Caco-2 (cell line): ENCODE data around the gene C5orf15. TPM values are rescaled to one million over a fixed set of nuclear protein-coding genes. Genes with fewer than 3 reads are reported as not detected.

Source experiments
- BruUV-seq: library from RNA; stranded (reverse); fragments of 400-500 nt; replicated peaks from 2 replicates; lab custom pipeline; 2021; lab: Mats Ljungman, UMichigan
- CTCF ChIA-PET: fragments of 300-600 bp; sonication (Branson Sonifier 250); formaldehyde crosslinking; loops from one replicate; lab custom pipeline; 2022; ENCODE audit warnings: antibody characterized with exemption; lab: Charles Lee
- POLR2A ChIA-PET: fragments of 300-600 bp; sonication (Branson Sonifier 250); formaldehyde crosslinking; loops from one replicate; lab custom pipeline; 2022; ENCODE audit warnings: antibody characterized with exemption; lab: Charles Lee
- DNase-seq, 2 experiments: peaks; one replicate each; pipeline versions ENCODE4 v3.0.0 to v3.0.0-alpha.2; 2020 to 2022
- H3K27me3 ChIP-seq: replicated peaks from 2 replicates; pipeline ENCODE4 v1.6.0; 2011; ENCODE audit warnings: low read length; ENCODE audit not compliant: control insufficient read depth, insufficient read depth
- H3K36me3 ChIP-seq: 2 replicates; pipeline ENCODE4 v1.5.1; 2011; ENCODE audit warnings: low read length; ENCODE audit not compliant: control insufficient read depth, insufficient read depth
- H3K4me1 ChIP-seq: fragments of 250-450 bp; sonication (Bioruptor Pico); 2 replicates; pipeline ENCODE4 v1.5.1; 2020; ENCODE audit warnings: mild to moderate bottlenecking
- H3K4me3 ChIP-seq: 2 replicates; pipeline ENCODE4 v1.5.1; 2011; ENCODE audit warnings: low read depth, mild to moderate bottlenecking, control low read depth, low read length
- H3K9me3 ChIP-seq: fragments of 250-450 bp; sonication (Bioruptor Pico); 2 replicates; pipeline ENCODE4 v1.5.1; 2020; ENCODE audit warnings: mild to moderate bottlenecking, moderate library complexity
- H3K27ac Mint-ChIP-seq: one replicate; pipeline ENCODE4 v1.8.0; 2022; ENCODE audit warnings: mixed read lengths; ENCODE audit not compliant: unreplicated experiment
- H3K27me3 Mint-ChIP-seq: one replicate; pipeline ENCODE4 v1.8.0; 2022; ENCODE audit warnings: mixed read lengths; ENCODE audit not compliant: insufficient read depth, unreplicated experiment
- H3K36me3 Mint-ChIP-seq: one replicate; pipeline ENCODE4 v1.8.0; 2022; ENCODE audit warnings: mild to moderate bottlenecking, mixed read lengths; ENCODE audit not compliant: insufficient read depth, unreplicated experiment
- H3K4me1 Mint-ChIP-seq: one replicate; pipeline ENCODE4 v1.8.0; 2022; ENCODE audit warnings: low read depth, mixed read lengths; ENCODE audit not compliant: unreplicated experiment
- H3K4me3 Mint-ChIP-seq: one replicate; pipeline ENCODE4 v1.8.0; 2022; ENCODE audit warnings: mild to moderate bottlenecking, moderate library complexity, mixed read lengths; ENCODE audit not compliant: unreplicated experiment
- H3K9me3 Mint-ChIP-seq: one replicate; pipeline ENCODE4 v1.8.0; 2022; ENCODE audit warnings: mixed read lengths; ENCODE audit not compliant: unreplicated experiment
- intact Hi-C: fragments of 100-400 bp; cut with micrococcal nuclease; formaldehyde crosslinking; loops from one replicate; pipeline ENCODE4 v1.10.0; 2022; ENCODE audit not compliant: unreplicated experiment
- total RNA-seq: library from RNA; stranded (reverse); gene quantifications from 2 replicates; pipeline ENCODE4 v1.2.3, GENCODE V29; 2022
- TF ChIP-seq, protein P1 (sequence below), 2 experiments: fragments of 200-600 bp in 1 of 2; IDR thresholded peaks; 1 replicate in 1 of 2; 2 replicates in 1 of 2; pipeline versions ENCODE4 v1.5.1 to v1.8.0; 2011 to 2022; ENCODE audit warnings: antibody characterized with exemption in 1 of 2, control low read depth in 1 of 2, inconsistent platforms in 1 of 2, low read depth in 1 of 2, low read length in 1 of 2, mild to moderate bottlenecking in 1 of 2, moderate library complexity in 1 of 2; ENCODE audit not compliant: insufficient read depth in 1 of 2, severe bottlenecking in 1 of 2, unreplicated experiment in 1 of 2

C5orf15 gene
- total RNA-seq, 1 experiment from 2014 or later, result 35.6 TPM

DNA sequence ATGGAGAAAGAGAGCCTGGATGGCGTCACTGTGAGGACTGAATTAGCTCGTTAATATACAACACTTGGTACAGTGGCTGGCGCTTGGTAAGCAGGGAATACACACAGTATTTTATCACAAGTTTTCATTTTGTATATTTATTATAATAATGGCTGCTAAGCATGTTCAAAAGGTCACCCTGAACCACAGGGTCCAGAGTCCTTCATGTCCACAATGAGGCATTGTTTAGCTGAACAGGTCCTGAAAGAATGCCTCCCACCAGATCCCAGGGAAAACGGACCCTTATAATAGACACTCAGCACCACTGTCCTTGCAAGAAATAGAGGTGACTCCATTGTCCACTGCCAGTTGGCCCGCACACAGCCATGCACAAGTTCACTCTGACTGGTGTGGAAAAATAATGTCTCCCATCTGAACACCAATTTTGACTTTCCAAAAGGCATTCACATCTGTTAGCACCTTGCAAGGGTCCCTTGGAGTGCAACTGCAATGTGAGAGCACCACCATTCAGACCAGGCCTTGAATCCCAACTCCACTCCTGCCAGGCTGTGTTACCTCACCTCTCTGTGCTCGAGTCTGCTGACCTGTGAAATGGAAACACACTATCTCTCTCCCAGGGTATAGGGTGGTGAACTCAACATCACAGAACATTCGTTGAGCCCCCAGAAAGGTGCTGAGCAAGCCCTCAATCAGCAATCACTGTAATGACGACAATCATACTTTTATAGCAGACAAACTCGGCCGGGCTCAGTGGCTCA is 32.5 kb upstream of the C5orf15 start:
- DNase-seq, result no peak

DNA sequence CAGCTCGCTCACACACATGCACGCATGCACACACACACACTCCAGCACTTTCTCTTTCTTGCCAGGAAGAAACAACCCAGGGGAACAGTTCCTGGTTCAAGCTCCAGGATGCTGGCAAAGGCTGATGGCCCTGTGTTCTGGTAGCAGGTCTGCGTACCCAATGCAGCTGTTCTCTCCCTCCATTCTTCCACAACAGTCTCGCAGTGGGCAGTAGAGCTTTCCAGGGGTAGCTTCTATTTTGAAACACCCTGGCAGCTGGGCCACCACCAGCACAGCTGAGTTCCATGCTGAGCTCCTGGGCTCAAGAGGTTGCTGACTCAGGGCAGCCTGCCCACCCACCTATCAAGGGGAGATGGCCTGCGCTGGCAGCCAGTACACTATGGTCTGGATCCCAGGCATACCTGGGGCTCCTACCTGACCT is 31.7 kb upstream of the C5orf15 start:
- H3K27ac Mint-ChIP-seq, result no peak overlapping the region
- no TSS peak for BruUV-seq
- Histone ChIP-seq H3K36me3 (peaks cover 5% of the 10 kb centered on the region), H3K4me3 (no peak overlapping the region), H3K27me3 (no peaks in the 10 kb centered on the region), H3K4me1 (peaks cover 47% of the 10 kb centered on the region), H3K9me3 (no peaks in the 10 kb centered on the region)
- no peaks in the 10 kb centered on the region for H3K27me3 Mint-ChIP-seq
- no peak for DNase-seq
- H3K36me3 Mint-ChIP-seq, result peaks cover 34% of the 10 kb centered on the region
- intact Hi-C loops, result loop anchor here (5.0 kb wide), 1 partner anchor 37 kb away; no protein-coding TSS in a partner anchor
- H3K9me3 Mint-ChIP-seq, result no peaks in the 10 kb centered on the region
- TF ChIP-seq, protein P1, sequence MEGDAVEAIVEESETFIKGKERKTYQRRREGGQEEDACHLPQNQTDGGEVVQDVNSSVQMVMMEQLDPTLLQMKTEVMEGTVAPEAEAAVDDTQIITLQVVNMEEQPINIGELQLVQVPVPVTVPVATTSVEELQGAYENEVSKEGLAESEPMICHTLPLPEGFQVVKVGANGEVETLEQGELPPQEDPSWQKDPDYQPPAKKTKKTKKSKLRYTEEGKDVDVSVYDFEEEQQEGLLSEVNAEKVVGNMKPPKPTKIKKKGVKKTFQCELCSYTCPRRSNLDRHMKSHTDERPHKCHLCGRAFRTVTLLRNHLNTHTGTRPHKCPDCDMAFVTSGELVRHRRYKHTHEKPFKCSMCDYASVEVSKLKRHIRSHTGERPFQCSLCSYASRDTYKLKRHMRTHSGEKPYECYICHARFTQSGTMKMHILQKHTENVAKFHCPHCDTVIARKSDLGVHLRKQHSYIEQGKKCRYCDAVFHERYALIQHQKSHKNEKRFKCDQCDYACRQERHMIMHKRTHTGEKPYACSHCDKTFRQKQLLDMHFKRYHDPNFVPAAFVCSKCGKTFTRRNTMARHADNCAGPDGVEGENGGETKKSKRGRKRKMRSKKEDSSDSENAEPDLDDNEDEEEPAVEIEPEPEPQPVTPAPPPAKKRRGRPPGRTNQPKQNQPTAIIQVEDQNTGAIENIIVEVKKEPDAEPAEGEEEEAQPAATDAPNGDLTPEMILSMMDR (IDR thresholded peaks at IDR 0.05; ENCODE audit: insufficient read depth in 1 of 2, low read depth in 1 of 2, low read length in 1 of 2, severe bottlenecking in 1 of 2, unreplicated experiment in 1 of 2), result no peak
- ChIA-PET POLR2A (no interaction called here), CTCF (interaction anchor here (0.6 to 1.3 kb wide), 2 partner anchors 18 to 71 kb away, joined by 3 read pairs; no protein-coding TSS in a partner anchor)
- H3K4me3 Mint-ChIP-seq, result no peak overlapping the region
- peaks cover 17% of the 10 kb centered on the region for H3K4me1 Mint-ChIP-seq

More for the DNA sequence above, 32.5 kb upstream of the C5orf15 start:
- peaks cover 13% of the 10 kb centered on the region for H3K4me1 Mint-ChIP-seq
- H3K4me3 ChIP-seq, result no peak overlapping the region
- H3K27ac Mint-ChIP-seq, result no peak overlapping the region
- ChIA-PET POLR2A (no interaction called here), CTCF (interaction anchor here (0.7 kb wide), 1 partner anchor 25 kb away, joined by 3 read pairs; no protein-coding TSS in a partner anchor)
- BruUV-seq, result no TSS peak
- H3K36me3 ChIP-seq, result peaks cover 5% of the 10 kb centered on the region
- peaks cover 38% of the 10 kb centered on the region for H3K36me3 Mint-ChIP-seq
- intact Hi-C loops, result loop anchor here (5.0 kb wide), 1 partner anchor 36 kb away; no protein-coding TSS in a partner anchor
- no peaks in the 10 kb centered on the region for H3K27me3 ChIP-seq
- H3K4me1 ChIP-seq, result peaks cover 41% of the 10 kb centered on the region
- no peaks in the 10 kb centered on the region for H3K27me3 Mint-ChIP-seq
- H3K9me3 ChIP-seq, result no peaks in the 10 kb centered on the region
- TF ChIP-seq, protein P1 (IDR thresholded peaks at IDR 0.05; ENCODE audit: insufficient read depth in 1 of 2, low read depth in 1 of 2, low read length in 1 of 2, severe bottlenecking in 1 of 2, unreplicated experiment in 1 of 2), result no peak
- no peaks in the 10 kb centered on the region for H3K9me3 Mint-ChIP-seq
- H3K4me3 Mint-ChIP-seq, result no peak overlapping the region

DNA sequence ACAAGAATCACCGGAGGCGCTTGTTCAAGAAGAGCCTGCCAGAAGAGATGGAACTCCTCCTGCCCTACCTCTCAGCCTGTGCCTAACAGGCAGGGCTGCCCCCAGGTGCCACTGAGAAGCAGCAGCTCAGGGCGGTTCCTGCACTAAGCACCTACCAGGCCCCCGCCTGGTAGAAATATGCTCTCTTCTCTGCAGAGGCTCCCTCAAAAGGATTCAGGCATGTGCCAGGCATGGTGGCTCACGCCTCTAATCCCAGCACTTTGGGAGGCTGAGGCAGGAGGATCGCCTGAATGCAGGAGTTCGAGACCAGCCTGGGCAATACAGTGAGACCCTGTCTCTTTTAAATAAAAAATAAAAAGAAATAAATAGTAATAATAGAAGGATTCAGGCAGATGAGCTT is 30.4 kb upstream of the C5orf15 start:
- Mint-ChIP-seq H3K4me3 (no peak overlapping the region), H3K36me3 (peaks cover 34% of the 10 kb centered on the region), H3K9me3 (no peaks in the 10 kb centered on the region), H3K27ac (no peak overlapping the region), H3K27me3 (no peaks in the 10 kb centered on the region), H3K4me1 (peaks cover 30% of the 10 kb centered on the region)
- H3K9me3 ChIP-seq, result no peaks in the 10 kb centered on the region
- CTCF ChIA-PET, result interaction anchor here (1.3 kb wide), 1 partner anchor 19 kb away, joined by 3 read pairs; no protein-coding TSS in a partner anchor
- H3K36me3 ChIP-seq, result peaks cover 5% of the 10 kb centered on the region
- POLR2A ChIA-PET, result interaction anchor here (0.6 kb wide), 1 partner anchor 658 kb away, joined by 6 read pairs; no protein-coding TSS in a partner anchor
- TF ChIP-seq, protein P1 (IDR thresholded peaks at IDR 0.05; ENCODE audit: insufficient read depth in 1 of 2, low read depth in 1 of 2, low read length in 1 of 2, severe bottlenecking in 1 of 2, unreplicated experiment in 1 of 2), result no peak
- H3K4me1 ChIP-seq, result peaks cover 60% of the 10 kb centered on the region
- H3K4me3 ChIP-seq, result no peak overlapping the region
- no TSS peak for BruUV-seq
- no peaks in the 10 kb centered on the region for H3K27me3 ChIP-seq
- DNase-seq, result no peak
- intact Hi-C loops, result no loop called here
